Glutamatergic neuron (in vitro differentiated cells): ENCODE data around the gene ADAM17. TPM values are rescaled to one million over a fixed set of nuclear protein-coding genes. Genes with fewer than 3 reads are reported as not detected.

Experiments
- DNase-seq: peaks from one replicate; pipeline ENCODE4 v3.0.0; 2022
- H3K27ac Mint-ChIP-seq: one replicate; pipeline ENCODE4 v1.8.0; 2020; ENCODE audit warnings: mild to moderate bottlenecking, mixed read lengths, inconsistent platforms; ENCODE audit not compliant: unreplicated experiment
- H3K27me3 Mint-ChIP-seq: one replicate; pipeline ENCODE4 v1.8.0; 2020; ENCODE audit warnings: mild to moderate bottlenecking, moderate library complexity, mixed read lengths, inconsistent platforms; ENCODE audit not compliant: unreplicated experiment
- H3K36me3 Mint-ChIP-seq: one replicate; pipeline ENCODE4 v1.8.0; 2020; ENCODE audit warnings: mild to moderate bottlenecking, mixed read lengths, inconsistent platforms; ENCODE audit not compliant: unreplicated experiment
- H3K4me1 Mint-ChIP-seq: one replicate; pipeline ENCODE4 v1.8.0; 2020; ENCODE audit warnings: mild to moderate bottlenecking, low read depth, mixed read lengths, inconsistent platforms; ENCODE audit not compliant: unreplicated experiment
- H3K4me3 Mint-ChIP-seq: one replicate; pipeline ENCODE4 v1.8.0; 2020; ENCODE audit warnings: mild to moderate bottlenecking, mixed read lengths, inconsistent platforms; ENCODE audit not compliant: unreplicated experiment
- H3K9me3 Mint-ChIP-seq: one replicate; pipeline ENCODE4 v1.8.0; 2020; ENCODE audit warnings: mild to moderate bottlenecking, moderate library complexity, mixed read lengths, inconsistent platforms; ENCODE audit not compliant: unreplicated experiment
- CTCF ChIP-seq: fragments of 200-600 bp; sonication (generic); IDR thresholded peaks from one replicate; pipeline ENCODE4 v1.5.0; 2021; ENCODE audit not compliant: partially characterized antibody, unreplicated experiment
- total RNA-seq: library from RNA; stranded (reverse); fragmentation: NEBNext Ultra II Directional; extraction: Animal tissue kit (Norgen Biotek cat#: 25700); gene quantifications from one replicate; pipeline ENCODE4 v1.2.1, GENCODE V29; 2021; ENCODE audit not compliant: unreplicated experiment

The ADAM17 gene
- total RNA-seq, 1 donor from 2014 or later = 23.8 TPM

- Mint-ChIP-seq H3K4me1 (no peaks in the 10 kb centered on the region), H3K27ac (no peak overlapping the region), H3K36me3 (no peaks in the 10 kb centered on the region), H3K4me3 (no peak overlapping the region), H3K9me3 (no peaks in the 10 kb centered on the region), H3K27me3 (no peaks in the 10 kb centered on the region)
- no peak for DNase-seq
- TF ChIP-seq CTCF = no peak
Measured at GRCh38 chr2:9570182-9571060, 14.8 kb upstream of the ADAM17 start.

- H3K9me3 Mint-ChIP-seq = peaks cover 1% of the 10 kb centered on the region
- TF ChIP-seq CTCF = no peak
- H3K27ac Mint-ChIP-seq = no peak overlapping the region
- no peaks in the 10 kb centered on the region for H3K27me3 Mint-ChIP-seq
- DNase-seq = no peak
- H3K36me3 Mint-ChIP-seq = no peaks in the 10 kb centered on the region
- H3K4me3 Mint-ChIP-seq = no peak overlapping the region
- peaks cover 1% of the 10 kb centered on the region for H3K4me1 Mint-ChIP-seq
Measured at GRCh38 chr2:9565436-9566153, 10.0 kb upstream of the ADAM17 start.

GRCh38 chr2:9560628-9561027 is 5.0 kb upstream of the ADAM17 start:
- H3K9me3 Mint-ChIP-seq = peaks cover 4% of the 10 kb centered on the region
- H3K4me3 Mint-ChIP-seq = no peak overlapping the region
- no peak overlapping the region for H3K27ac Mint-ChIP-seq
- no peak for DNase-seq
- peaks cover 6% of the 10 kb centered on the region for H3K4me1 Mint-ChIP-seq
- H3K27me3 Mint-ChIP-seq = no peaks in the 10 kb centered on the region
- no peaks in the 10 kb centered on the region for H3K36me3 Mint-ChIP-seq
- TF ChIP-seq CTCF = no peak

GRCh38 chr2:9558948-9559381 is 3.3 kb upstream of the ADAM17 start:
- H3K27me3 Mint-ChIP-seq = no peaks in the 10 kb centered on the region
- TF ChIP-seq CTCF = no peak
- H3K4me1 Mint-ChIP-seq = peaks cover 11% of the 10 kb centered on the region
- peaks cover 7% of the 10 kb centered on the region for H3K9me3 Mint-ChIP-seq
- H3K27ac Mint-ChIP-seq = no peak overlapping the region
- no peak for DNase-seq
- H3K36me3 Mint-ChIP-seq = no peaks in the 10 kb centered on the region
- H3K4me3 Mint-ChIP-seq = no peak overlapping the region
